HG02571 (cell line): ENCODE results near the gene ZBTB17.

ENCODE experiments used
- ATAC-seq: cut with Tn5 transposase; IDR thresholded peaks from one replicate; pipeline ENCODE4 v1.9.1; 2021; ENCODE audit warnings: mild to moderate bottlenecking, moderate library complexity; ENCODE audit not compliant: unreplicated experiment

Gene ZBTB17

DNA sequence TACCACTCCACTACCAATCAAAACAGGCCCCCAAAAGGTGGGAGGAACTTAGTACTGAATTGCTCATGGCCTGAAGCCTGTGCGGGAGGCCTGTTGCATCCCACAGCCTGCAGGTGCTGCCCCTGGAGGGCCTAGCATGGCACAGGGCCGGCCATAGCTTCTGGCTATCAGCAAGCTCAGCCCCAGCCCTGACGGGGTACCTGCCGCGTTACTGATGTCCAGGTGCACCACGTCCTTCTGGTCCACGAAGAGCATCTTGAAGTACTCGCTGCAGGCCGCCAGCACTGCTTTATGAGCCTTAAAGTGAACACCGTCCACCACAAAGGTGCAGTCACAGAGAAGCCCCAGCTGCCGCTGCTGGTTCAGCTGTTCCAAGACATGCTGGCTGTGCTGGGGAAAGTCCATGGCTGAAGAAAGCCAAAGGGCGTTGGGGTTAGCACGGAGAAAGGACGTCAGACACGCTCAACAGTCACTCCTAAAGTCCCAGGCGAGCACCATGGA is 27.8 kb downstream of the ZBTB17 start:
- no peak for ATAC-seq

DNA sequence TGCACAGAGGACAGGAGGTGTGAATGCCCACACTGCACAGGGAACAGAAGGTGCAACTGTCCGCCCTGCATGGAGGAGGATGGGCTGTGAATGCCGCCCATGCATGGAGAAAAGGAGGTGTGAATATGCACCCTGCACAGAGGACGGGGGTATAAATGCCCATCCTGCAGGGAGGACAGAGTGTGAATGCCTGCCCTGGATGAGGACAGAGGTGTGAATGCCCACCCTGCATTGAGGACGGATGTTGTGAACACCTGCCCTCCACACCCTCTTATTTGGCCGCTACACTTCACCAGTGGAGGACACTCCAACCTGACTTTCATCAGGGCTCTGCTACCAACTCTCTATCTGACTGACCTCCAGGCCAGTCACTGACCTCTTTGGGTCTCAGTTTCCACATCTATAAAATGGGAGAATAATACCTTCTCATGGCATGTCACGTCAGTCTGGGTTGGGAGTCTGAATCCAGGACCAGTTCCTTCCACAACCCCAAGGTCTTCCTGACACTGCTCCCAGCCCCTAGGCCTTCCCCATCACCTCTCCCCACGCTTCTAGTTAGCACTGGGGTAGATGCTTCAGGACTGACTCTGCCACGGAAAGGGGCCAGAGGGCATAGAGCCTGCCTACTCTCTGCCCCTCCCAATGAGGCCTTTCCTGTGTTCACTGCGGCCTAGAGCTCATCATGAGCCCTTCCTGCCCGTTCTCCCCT is 28.4 kb downstream of the ZBTB17 start:
- no peak for ATAC-seq

DNA sequence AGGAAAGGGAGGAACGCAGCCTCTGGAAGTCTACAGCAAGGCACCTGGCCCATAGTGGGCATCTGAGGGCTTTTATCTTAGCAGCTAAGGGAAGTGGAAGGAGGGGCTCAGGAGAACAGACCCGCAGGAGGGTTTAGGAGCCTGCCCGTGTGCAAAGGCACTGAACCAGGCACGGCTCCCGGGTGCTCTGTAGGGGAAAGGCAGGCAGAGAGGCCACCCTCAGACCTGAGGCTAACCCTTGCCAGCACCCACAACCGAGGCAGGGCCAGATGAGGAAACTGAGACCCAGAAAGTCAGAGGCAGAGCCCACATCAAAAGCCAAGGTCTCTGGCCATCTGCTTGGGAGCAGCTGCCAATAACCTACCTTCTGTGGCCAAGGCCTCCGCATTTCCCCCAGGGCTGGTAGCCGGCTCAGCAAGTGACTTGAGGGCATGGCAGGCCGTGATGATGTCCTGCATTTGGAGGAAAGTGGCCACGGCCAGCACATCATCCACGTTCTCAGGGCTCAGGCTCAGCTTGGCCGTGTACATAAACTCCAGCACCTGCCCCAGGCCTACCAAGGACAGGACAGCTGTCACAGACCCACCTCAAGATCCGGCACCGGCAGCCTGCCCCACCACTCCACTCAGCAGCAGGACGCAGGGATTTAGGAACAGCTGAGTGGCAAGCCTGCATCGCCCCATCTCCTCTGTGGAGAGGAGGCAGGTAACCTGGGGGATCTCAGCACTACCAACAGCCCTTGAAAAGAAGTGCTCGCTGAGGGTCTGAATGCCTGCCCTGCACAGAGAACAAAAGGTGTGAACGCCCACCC is 29.1 kb downstream of the ZBTB17 start:
- ATAC-seq, result no peak

DNA sequence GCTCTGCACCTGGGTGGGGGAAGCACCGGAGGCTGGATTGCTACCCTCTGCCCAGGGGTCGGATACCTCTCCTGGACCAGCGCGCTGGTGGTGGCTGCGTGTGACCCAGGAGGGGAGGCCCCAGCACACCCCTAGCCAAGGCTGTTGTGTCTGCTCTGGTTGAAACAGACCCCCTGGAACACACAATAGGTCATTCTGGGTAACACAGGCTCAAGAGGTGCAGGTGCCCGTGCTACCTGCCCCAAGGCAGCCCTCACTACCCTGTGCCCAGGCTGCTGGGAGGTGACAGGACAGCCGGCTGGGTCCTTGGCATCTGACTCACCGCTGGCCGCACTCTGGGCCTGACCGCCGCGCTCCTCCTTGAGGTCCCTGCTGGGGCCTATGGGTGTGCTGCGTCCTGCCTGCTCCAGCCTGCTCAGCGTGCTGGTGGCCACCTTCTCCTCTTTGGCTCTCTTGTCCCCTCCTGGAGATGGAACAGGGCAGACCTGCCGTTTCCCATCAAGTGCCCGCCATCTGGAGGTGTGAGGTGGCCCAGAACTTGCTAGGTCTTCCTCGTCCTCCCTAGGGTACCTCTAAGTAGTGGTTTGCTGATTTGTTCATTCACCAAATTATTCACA is 30.0 kb downstream of the ZBTB17 start:
- ATAC-seq, result no peak

DNA sequence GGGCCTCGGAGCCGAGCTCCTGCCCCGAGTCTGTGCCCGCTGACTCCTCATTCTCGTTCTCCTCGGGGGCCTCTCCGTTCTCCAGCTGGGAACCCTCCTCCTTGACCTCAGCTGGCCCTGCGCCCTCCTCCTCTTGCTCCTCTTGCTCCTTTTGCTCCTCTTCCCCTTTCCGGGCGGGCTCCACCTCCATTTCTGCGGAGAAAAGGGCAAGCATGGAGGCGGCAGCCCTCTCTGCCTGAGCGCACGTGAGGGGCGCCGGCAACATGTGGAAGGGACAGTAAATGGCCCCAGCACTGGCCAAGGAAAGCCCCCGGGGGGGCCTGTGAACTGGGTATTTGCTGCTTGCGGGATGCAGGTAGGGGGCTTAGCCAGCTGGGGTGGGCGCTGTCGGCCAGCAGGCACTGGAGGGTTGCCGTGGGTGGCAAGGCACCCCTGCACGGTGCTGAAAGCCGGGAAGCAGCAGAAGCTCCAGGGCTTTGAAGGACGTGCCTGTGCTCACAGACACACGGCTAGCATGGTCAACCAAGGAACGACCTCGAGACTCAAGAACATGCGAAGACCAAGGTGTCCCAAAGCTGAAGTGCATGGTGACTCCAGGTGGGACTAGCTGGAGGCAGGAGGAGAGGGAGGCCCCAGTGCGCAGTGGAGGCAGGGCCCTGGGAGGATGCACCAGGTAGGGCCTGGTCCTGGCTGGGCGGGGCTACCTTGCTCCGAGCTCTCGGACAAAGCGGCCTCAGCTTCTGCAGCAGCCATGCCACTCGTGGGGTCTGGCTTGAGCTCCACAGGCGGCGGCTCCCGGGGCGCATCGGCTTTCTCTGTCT is 30.7 kb downstream of the ZBTB17 start:
- no peak for ATAC-seq

DNA sequence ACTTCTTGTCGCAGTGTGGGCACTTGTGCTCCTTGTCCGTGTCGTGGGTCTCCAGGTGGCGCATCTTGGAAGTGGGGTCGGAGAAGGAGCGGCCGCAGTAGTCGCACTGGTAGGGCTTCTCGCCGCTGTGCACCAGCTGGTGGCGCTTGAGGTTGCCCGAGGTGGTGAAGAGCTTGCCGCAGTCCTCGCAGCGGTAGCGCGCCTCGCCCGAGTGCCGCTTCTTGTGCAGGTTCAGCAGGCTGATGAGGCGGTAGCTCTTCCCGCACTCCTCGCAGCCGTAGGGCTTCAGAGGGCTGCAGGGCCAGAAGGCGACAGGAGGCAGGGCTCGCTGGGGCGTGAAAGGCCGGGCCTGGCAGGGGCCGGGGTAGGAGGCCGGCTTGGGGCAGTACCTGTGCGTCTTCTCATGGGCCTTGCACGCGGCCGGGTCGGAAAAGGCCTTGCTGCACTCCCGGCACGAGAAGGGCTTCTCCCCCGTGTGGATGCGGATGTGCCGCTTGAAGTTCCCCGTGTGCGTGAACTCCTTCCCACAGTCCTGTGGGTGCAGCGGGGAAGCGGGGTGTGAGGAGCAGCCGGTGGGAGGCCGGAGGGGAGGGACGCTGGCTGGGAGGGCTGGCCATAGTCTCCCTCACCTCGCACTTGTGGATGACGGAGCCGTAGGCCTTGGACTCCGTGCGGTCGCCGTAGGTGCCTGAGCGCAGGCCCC is 31.4 kb downstream of the ZBTB17 start:
- no peak for ATAC-seq

DNA sequence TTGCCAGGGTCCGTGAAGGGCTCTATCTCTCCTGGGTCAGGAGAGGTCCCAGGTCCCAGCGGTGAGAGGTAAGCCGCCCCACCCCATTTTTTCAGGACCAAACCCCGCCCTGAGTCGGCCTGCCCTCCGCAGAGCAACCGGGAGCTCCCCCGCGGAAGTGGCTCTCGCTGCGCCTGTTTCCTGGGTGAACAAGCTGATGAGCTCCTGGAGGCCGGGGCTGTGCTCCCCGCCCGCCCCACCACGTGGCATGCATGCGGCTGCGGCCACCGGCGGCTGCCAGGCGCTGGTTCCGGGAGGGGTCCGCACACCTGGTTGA is 32.0 kb downstream of the ZBTB17 start:
- ATAC-seq, result no peak

DNA sequence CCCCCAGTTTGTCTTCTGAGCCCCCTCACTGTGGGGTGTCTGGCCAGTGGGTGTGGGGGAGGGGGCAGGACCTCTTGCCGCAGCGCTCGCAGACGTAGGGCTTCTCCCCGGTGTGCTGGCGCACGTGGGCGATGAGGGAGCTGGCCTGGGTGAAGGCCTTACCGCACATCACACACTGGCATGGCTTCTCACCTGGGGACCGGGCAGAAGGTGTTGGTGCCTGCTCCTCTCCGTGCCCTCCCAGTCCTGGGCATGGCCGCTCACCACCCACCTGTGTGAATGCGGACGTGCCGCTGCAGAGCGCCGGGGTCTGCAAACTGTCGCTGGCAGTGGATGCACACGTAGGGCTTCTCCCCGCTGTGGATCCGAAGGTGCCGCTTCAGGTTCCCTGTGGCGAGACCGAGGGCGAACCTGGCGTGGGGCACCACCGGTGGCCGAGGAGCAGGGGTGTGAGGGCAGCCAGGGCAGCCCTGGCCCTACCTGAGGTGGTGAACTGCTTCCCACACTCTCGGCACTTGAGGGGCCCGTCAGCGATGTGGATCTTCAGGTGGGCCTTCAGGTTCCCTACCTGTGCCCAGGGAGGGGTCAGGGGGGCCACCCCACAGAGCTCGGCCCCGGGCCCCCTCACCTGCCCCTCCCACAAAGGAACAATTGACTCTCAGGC is 32.4 kb downstream of the ZBTB17 start:
- ATAC-seq, result no peak

DNA sequence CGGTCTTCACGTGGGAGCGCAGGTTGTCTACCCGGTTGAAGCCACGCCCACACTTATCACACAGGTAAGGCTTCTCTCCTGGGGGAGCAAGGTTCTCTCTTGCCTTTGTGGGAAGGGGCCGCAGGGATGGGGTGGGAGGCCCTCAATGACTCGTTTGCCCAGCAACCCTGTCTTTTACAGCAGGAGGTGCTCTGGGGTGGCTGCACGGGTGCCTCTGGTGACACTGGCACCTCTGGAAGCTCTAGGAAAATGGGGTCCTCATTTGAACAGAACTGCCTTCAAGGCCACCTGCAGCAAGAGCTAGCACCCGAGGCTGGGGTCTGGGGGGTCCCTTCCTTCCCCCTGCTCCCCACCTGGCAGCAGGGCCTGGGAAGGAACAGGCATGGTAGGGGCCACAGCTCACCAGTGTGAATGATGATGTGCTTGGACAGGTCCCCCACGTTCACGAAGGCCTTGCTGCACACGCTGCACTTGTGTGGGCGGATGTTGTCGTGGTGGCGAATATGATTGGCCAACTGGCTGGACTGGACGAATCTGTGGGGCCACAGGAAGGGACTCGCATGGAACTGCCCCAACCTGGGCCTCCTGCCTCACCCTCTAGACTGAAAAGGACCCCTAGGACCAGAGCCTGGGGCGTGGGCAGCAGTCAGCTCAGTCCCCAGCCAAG is 33.1 kb downstream of the ZBTB17 start:
- ATAC-seq, result no peak

DNA sequence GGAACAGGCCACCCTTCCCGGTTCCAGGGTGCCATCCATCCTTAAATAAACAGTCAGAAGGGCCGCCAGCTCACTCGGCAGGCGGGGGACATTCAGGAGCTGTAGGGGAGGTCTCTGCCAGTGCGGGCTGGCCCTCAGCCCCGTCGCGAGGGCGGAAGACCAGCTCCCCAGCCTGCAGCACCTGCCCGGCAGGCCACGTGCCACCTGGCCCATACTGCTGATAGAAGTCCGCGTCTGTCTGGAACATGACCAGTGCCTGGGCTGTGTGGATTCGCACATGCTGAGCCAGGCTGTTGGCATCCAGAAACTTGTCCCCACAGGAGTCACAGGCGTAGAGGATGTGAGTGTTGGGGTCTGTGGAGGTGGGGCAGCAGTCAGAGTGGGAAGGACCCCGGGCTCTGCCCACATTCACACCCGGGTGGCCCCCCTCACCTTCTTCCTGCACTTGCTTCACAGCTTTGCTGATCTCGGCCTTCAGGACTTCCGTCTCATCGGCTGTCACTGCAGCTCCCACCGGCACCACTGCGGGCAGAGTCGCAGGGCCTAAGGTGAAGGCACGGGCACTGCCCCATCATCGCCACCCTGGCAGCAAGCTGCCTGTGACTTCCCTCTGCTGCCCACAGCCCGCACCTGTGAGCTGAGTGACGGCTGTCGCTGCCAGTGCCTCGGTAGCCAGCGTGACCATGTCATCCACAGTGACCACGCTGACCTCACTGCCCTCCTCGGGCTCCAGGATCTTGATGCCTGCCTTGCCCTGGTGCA is 33.8 kb downstream of the ZBTB17 start:
- no peak for ATAC-seq

DNA sequence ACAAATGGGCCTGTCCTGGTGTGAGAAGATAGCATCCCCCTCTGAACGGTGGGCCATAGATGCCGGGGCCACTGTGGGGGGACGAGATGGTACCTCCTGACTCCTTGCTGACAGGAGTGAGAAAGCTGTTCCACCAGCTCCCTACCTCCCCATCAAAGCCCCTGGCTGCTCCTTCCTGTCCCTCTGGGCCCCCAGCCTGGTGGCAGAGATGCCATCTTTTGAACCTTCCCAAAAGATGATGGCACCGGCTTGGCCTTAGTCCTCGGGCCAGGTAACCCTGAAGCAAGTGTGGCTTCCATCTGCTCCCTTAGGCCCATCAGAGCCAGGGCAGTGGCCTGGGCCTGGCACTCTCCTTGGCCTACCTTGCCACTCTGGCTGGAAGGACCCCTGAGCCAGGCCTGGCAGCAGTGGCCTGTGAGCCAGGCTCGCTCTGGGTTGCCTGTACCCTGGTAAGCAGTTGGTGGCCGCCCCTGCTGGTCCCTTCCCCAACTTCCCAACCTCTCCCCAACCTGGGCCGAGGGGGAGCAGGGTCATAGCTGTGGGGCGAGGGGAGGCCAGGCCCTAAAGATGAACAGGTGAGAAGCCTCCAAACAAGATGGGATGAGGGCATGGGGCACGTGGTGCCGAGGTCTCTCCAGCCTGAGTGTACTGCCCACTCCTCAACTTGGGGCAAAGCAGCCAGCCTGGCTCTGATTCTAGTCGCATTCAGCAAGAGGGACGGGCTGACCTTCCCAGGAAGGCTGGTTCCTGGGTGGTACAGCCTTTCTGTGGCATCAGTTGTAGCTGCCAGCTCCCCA is 34.7 kb downstream of the ZBTB17 start:
- no peak for ATAC-seq

DNA sequence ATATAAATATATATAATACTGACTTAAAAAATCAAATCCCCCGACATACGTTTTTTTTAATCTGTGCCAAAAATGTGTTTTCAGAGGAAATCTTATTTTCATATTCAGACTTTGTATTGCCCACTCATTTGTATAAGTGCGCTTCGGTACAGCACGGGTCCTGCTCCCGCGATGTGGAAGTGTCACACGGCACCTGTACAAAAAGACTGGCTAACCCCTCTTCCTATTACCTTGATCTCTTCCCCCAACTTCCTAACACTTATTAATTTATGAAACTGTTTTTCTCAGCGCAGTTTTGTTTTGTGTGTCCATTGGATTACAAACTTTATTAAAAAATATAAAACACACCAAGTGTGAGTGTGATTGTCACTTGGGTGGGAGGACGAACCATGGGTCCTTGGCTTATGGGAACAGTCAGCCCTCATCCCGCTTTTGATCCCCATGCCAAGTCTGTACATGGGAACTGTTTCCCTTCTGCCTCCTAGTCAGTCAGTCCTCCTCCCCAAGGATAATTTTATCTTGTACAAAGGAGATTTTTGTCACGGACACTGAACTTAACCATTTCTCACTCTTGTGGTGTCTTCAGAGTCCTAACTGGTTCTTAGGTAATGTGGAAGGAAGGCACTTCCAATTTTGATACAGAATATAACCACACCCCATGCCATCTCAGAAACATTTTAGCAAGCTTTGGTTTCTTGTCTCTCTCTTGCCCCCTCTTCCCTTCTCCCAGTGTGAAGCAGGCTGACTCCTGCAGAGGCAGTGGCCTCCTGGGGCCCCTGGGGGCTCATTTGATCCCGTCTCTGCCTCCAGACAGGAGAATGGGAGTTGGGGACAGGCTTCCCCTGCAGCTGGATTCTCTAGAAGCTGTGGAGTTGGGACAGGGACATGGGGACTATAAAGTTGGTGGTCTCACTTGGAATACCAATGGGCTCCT is 35.5 kb downstream of the ZBTB17 start:
- ATAC-seq, result no peak

DNA sequence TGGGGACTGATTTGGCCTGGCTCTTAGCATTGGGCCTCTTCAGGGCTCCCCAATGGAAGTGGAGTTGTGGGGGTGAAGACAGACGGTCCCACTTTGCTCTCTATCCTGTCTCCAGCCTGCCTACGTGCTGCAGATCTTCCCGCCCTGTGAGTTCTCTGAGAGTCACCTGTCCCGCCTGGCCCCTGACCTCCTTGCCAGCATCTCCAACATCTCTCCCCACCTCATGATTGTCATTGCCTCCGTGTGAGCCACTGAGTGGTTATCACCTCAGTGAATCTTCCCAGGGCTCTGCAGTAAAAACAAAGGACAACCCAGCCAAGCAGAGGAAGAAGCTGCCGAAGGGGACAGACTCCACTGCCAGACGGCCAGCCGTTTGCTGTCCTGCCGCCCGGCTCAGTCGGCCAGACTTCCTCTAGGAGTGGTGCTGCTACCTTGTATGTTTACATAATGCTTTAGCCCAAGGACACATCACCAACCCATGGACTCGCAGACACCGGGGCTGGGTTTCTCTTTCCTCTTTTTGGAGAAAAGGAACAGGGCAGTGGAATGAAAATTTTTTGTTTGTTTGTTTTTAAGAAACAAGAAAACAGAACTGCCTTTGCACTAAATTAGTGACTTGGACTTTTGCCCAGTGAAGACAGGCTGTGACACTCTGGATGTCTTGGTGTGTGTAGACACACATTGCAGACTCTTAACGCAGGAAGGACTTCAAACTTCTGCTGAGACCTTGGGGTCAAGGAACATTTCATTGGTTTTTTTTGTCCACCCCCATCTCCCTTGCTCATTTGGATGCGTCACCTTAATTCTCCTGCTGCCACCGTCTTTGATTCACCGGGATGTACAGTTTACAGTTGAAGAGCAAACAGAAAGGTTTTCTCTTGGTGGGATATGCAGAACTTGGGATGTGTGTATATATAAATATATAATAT is 36.5 kb downstream of the ZBTB17 start:
- ATAC-seq, result no peak

DNA sequence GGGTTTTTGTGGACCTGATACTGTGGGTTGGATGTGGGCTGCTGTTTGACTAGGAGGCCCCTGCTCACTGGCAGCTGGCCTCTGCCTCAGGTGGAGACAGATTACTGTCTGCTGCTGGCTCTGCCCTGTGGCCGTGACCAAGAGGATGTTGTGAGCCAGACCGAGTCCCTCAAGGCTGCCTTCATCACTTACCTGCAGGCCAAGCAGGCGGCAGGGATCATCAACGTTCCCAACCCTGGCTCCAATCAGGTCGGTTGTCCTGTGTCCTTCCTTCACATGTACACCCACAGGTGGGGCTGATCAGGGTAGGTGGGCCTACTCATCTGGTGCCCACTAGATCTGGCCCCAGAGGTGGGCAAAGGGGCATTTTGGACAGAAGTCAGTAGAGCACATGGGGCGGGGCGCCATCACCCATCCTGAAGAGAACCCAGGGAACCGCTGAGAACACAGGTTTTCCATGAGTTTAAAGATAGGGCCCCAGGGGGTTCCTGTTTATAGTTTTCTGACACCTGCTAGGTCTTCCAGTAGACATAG is 37.2 kb downstream of the ZBTB17 start:
- no peak for ATAC-seq

DNA sequence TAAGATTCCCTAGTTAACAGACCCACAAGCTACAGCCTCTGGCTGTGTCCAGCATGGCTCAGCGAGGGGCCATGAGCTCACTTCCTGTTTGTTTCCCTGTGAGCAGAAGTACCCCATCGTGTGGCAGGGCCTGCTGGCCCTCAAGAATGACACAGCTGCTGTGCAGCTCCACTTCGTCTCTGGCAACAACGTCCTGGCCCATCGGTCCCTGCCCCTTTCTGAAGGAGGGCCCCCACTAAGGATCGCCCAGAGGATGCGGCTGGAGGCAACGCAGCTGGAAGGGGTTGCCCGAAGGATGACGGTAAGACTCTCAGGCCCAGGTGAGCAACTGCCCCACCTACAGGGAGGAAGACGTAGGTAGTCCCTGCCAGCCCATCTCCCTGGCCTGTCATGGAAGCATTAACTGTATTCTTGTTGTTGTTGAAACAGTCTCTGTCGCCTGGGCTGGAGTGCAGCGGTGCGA is 38.2 kb downstream of the ZBTB17 start:
- no peak for ATAC-seq
